ENCODE measurements around the gene TTN.

The TTN gene

GRCh38 chr2:178811045-178811444, 3.8 kb upstream of the TTN start:
- DNase-seq = no peak

GRCh38 chr2:178810422-178810821, 3.2 kb upstream of the TTN start:
- DNase-seq = no peak

GRCh38 chr2:178806543-178806942, 680 bp downstream of the TTN start:
- DNase-seq = no peak

- DNase-seq = no peak
Observed at GRCh38 chr2:178805457-178805856, 1.8 kb downstream of the TTN start.

- peak; percentile 18 to 43 for DNase-seq
Observed at GRCh38 chr2:178804791-178805190, 2.4 kb downstream of the TTN start.

- DNase-seq = no peak
Observed at GRCh38 chr2:178800510-178800909, 6.7 kb downstream of the TTN start.

GRCh38 chr2:178799305-178799704, 7.9 kb downstream of the TTN start:
- no peak for DNase-seq

GRCh38 chr2:178796079-178796677, 11.0 kb downstream of the TTN start:
- DNase-seq = peak; percentile 35 to 51

GRCh38 chr2:178787934-178788333, 19.3 kb downstream of the TTN start:
- DNase-seq = no peak

GRCh38 chr2:178787155-178787554, 20.1 kb downstream of the TTN start:
- no peak for DNase-seq

GRCh38 chr2:178783889-178784288, 23.3 kb downstream of the TTN start:
- DNase-seq = no peak

- no peak for DNase-seq
Observed at GRCh38 chr2:178782236-178782635, 25.0 kb downstream of the TTN start.

GRCh38 chr2:178777577-178777976, 29.6 kb downstream of the TTN start:
- no peak for DNase-seq

- no peak for DNase-seq
Observed at GRCh38 chr2:178776751-178777150, 30.5 kb downstream of the TTN start.

- no peak for DNase-seq
Observed at GRCh38 chr2:178775975-178776374, 31.2 kb downstream of the TTN start.

- DNase-seq = no peak
Observed at GRCh38 chr2:178770518-178770917, 36.7 kb downstream of the TTN start.

- no peak for DNase-seq
Observed at GRCh38 chr2:178767094-178768060, 39.8 kb downstream of the TTN start.

- no peak for DNase-seq
Observed at GRCh38 chr2:178764097-178764496, 43.1 kb downstream of the TTN start.

- peak; percentile 29 to 31 for DNase-seq
Observed at GRCh38 chr2:178761759-178762371, 45.4 kb downstream of the TTN start.

GRCh38 chr2:178756843-178757242, 50.4 kb downstream of the TTN start:
- DNase-seq = no peak

GRCh38 chr2:178756343-178756742, 50.9 kb downstream of the TTN start:
- DNase-seq = no peak

GRCh38 chr2:178747767-178748166, 59.5 kb downstream of the TTN start:
- DNase-seq = no peak

GRCh38 chr2:178734518-178734917, 72.7 kb downstream of the TTN start:
- DNase-seq = no peak

- DNase-seq = no peak
Observed at GRCh38 chr2:178733975-178734374, 73.2 kb downstream of the TTN start.
